ENCODE data around the gene ZNF536.
"Not testable (repeated sequence)": the region's sequence is repeated elsewhere in the genome, so short reads cannot be mapped to it uniquely, and the experiment has no call there.

ZNF536 gene

GRCh38 chr19:30452931-30453330, 80.7 kb downstream of the ZNF536 start:
- TF ChIP-seq CTCF (IDR thresholded peaks at IDR 0.05; ENCODE audit: control extremely low read depth, extremely low read depth, low read depth, missing control alignments) = no peak
- ChIA-PET CTCF (no interaction called here), POLR2A (no interaction called here)
- DNase-seq (ENCODE audit: extremely low spot score) = no peak

GRCh38 chr19:30453743-30454142, 81.6 kb downstream of the ZNF536 start:
- POLR2A ChIA-PET = no interaction called here
- TF ChIP-seq CTCF (IDR thresholded peaks at IDR 0.05; ENCODE audit: control extremely low read depth, extremely low read depth, low read depth, missing control alignments) = no peak
- CTCF ChIA-PET = no interaction called here
- DNase-seq (ENCODE audit: extremely low spot score) = no peak

GRCh38 chr19:30455881-30456280, 83.7 kb downstream of the ZNF536 start:
- CTCF ChIA-PET = no interaction called here
- POLR2A ChIA-PET = no interaction called here
- DNase-seq (ENCODE audit: extremely low spot score) = no peak

GRCh38 chr19:30457484-30457883, 85.3 kb downstream of the ZNF536 start:
- DNase-seq (ENCODE audit: extremely low spot score) = no peak
- ChIA-PET POLR2A (no interaction called here), CTCF (no interaction called here)

More at GRCh38 chr19:30455881-30456280, 83.7 kb downstream of the ZNF536 start:
- TF ChIP-seq CTCF (IDR thresholded peaks at IDR 0.05; ENCODE audit: control extremely low read depth, extremely low read depth, low read depth, missing control alignments) = no peak

GRCh38 chr19:30459859-30460258, 87.7 kb downstream of the ZNF536 start:
- TF ChIP-seq CTCF (IDR thresholded peaks at IDR 0.05; ENCODE audit: control extremely low read depth, extremely low read depth, low read depth, missing control alignments) = no peak
- no peak for DNase-seq (ENCODE audit: extremely low spot score)
- ChIA-PET CTCF (no interaction called here), POLR2A (no interaction called here)

More at GRCh38 chr19:30457484-30457883, 85.3 kb downstream of the ZNF536 start:
- no peak for TF ChIP-seq CTCF (IDR thresholded peaks at IDR 0.05; ENCODE audit: control extremely low read depth, extremely low read depth, low read depth, missing control alignments)

- CTCF ChIA-PET = no interaction called here
- no peak for TF ChIP-seq CTCF (IDR thresholded peaks at IDR 0.05; ENCODE audit: control extremely low read depth, extremely low read depth, low read depth, missing control alignments)
- POLR2A ChIA-PET = no interaction called here
- no peak for DNase-seq (ENCODE audit: extremely low spot score)
These were observed 92.0 kb downstream of the ZNF536 start for GRCh38 chr19:30464162-30464561.

- DNase-seq (ENCODE audit: extremely low spot score); CTCF ChIA-PET; POLR2A ChIA-PET: not testable (repeated sequence)
These were observed 94.4 kb downstream of the ZNF536 start for GRCh38 chr19:30466598-30466997.
